Chondrocyte (in vitro differentiated cells): Measurements from ENCODE around the gene SPR. TPM values are rescaled to one million over a fixed set of nuclear protein-coding genes. Genes with fewer than 3 reads are reported as not detected.

Experiments
- DNase-seq: peaks from one replicate; pipeline ENCODE4 v3.0.0; 2021; ENCODE audit warnings: mixed read lengths, low spot score
- H3K27ac Mint-ChIP-seq: one replicate; pipeline ENCODE4 v1.8.0; 2021; ENCODE audit warnings: mild to moderate bottlenecking, moderate library complexity, mixed read lengths; ENCODE audit not compliant: unreplicated experiment
- H3K27me3 Mint-ChIP-seq: 2 replicates; pipeline ENCODE4 v1.8.0; 2021; ENCODE audit warnings: low read depth, mixed read lengths
- H3K36me3 Mint-ChIP-seq: 2 replicates; pipeline ENCODE4 v1.8.0; 2021; ENCODE audit warnings: low read depth, mixed read lengths
- H3K4me1 Mint-ChIP-seq: 2 replicates; pipeline ENCODE4 v1.8.0; 2021; ENCODE audit warnings: low read depth, mild to moderate bottlenecking, mixed read lengths
- H3K4me3 Mint-ChIP-seq: one replicate; pipeline ENCODE4 v1.8.0; 2021; ENCODE audit warnings: mild to moderate bottlenecking, moderate library complexity, mixed read lengths; ENCODE audit not compliant: unreplicated experiment
- H3K9me3 Mint-ChIP-seq: 2 replicates; pipeline ENCODE4 v1.8.0; 2021; ENCODE audit warnings: low read depth, mixed read lengths
- total RNA-seq: library from RNA; stranded (reverse); gene quantifications from 3 replicates; pipeline ENCODE4 v1.2.1, GENCODE V29; 2021
- TF ChIP-seq, protein P1 (sequence below): fragments of 200-600 bp; sonication (generic); IDR thresholded peaks from 2 replicates; pipeline ENCODE4 v1.5.0; 2021; ENCODE audit warnings: antibody characterized with exemption, mild to moderate bottlenecking, moderate library complexity

Gene SPR
- total RNA-seq, 1 donor from 2014 or later = 13.5 TPM

DNA sequence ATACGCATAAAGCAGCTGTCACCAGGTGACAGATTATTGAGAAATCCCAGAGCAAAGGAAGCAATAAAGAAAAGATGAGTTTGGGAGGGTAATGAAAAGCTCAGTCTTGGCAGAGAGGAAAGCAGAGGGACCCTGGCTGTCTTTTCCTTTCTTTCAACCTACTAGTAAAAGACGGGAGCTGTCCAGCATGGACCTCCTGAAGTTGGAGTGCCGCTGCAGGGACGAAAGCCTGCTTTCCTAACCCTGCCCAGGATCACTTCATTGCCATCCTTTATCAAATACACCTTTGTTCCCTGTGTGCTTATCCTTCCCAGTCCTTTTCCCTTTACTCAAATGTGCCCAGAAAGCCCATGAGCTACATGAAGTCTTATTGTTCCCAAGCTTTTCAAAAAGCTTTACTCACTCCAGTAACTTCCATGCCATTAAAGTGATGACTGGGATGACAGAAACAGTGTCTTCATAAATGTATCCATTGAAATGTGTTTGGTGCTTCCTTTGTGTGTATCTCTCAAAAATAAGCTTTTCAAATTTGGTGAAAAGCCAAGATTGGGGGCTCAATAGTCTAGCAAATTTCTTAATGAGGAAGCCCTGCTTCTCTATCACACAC, 3.7 kb upstream of the SPR start:
- TF ChIP-seq, protein P1, sequence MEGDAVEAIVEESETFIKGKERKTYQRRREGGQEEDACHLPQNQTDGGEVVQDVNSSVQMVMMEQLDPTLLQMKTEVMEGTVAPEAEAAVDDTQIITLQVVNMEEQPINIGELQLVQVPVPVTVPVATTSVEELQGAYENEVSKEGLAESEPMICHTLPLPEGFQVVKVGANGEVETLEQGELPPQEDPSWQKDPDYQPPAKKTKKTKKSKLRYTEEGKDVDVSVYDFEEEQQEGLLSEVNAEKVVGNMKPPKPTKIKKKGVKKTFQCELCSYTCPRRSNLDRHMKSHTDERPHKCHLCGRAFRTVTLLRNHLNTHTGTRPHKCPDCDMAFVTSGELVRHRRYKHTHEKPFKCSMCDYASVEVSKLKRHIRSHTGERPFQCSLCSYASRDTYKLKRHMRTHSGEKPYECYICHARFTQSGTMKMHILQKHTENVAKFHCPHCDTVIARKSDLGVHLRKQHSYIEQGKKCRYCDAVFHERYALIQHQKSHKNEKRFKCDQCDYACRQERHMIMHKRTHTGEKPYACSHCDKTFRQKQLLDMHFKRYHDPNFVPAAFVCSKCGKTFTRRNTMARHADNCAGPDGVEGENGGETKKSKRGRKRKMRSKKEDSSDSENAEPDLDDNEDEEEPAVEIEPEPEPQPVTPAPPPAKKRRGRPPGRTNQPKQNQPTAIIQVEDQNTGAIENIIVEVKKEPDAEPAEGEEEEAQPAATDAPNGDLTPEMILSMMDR = no peak
- peaks cover 8% of the 10 kb centered on the region for H3K4me1 Mint-ChIP-seq
- no peak overlapping the region for H3K4me3 Mint-ChIP-seq
- no peaks in the 10 kb centered on the region for H3K36me3 Mint-ChIP-seq
- no peaks in the 10 kb centered on the region for H3K9me3 Mint-ChIP-seq
- no peak overlapping the region for H3K27ac Mint-ChIP-seq
- peaks cover 17% of the 10 kb centered on the region for H3K27me3 Mint-ChIP-seq
- DNase-seq = no peak

DNA sequence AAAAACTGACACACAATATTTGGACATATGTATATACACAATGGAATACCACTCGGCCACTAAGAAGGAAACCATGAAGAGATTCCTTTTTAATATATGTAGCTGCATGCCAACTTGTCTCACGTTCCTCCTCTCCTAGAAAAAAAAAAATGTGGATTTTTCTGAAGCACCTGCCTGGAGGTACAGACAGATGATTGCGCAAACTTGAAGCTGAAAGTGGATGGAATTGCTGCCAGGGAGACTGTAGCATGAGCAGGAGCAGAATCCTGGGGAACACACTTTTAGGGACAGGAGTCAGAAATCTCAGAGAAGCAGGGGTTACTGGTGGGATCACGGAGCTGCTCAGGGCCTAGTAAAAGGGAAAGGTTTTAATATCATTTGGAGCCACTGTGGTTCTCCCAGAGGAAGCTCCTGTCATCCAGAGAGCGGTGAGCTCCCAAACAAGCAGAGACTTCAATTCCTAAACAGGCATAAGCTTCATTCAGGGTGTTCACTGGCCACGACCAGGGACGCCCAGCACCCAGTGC, 640 bp upstream of the SPR start:
- H3K36me3 Mint-ChIP-seq = peaks cover 4% of the 10 kb centered on the region
- no peak for DNase-seq
- H3K4me3 Mint-ChIP-seq = peak overlapping the region; percentile 74
- peaks cover 8% of the 10 kb centered on the region for H3K4me1 Mint-ChIP-seq
- H3K27ac Mint-ChIP-seq = no peak overlapping the region
- H3K9me3 Mint-ChIP-seq = no peaks in the 10 kb centered on the region
- TF ChIP-seq, protein P1 = no peak
- H3K27me3 Mint-ChIP-seq = peaks cover 5% of the 10 kb centered on the region

DNA sequence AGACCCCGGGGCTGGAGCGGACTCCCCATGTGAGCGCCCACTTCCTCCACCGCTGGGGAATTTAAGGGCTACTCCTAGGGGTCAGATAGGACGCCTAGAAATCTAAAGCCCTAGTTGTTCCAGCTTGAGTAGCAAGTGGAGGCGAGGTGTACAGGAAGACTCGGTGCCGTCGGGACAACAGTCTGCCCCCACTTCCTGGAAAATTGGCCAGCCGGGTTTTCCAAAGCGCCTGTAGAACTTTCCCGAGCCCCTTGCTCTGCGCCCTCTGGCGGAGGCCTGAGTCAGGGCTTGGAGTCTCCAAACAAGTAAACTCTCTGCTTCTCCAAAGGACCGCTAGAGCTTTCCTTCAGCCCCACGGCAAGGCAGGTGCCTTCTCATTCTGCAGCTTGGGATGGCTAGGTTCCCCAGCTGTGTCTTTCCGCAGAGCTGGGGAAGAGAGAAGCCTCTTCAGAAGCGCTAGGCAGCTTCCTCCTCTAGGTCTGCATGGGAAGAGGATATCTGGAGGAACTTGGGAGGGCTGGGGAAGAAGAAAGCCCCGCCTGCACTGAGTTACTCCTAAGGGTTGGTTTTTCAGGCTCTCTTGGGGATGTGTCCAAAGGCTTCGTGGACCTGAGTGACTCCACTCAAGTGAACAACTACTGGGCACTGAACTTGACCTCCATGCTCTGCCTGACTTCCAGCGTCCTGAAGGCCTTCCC, 681 bp downstream of the SPR start:
- peaks cover 2% of the 10 kb centered on the region for H3K27me3 Mint-ChIP-seq
- DNase-seq = no peak
- H3K9me3 Mint-ChIP-seq = no peaks in the 10 kb centered on the region

DNA sequence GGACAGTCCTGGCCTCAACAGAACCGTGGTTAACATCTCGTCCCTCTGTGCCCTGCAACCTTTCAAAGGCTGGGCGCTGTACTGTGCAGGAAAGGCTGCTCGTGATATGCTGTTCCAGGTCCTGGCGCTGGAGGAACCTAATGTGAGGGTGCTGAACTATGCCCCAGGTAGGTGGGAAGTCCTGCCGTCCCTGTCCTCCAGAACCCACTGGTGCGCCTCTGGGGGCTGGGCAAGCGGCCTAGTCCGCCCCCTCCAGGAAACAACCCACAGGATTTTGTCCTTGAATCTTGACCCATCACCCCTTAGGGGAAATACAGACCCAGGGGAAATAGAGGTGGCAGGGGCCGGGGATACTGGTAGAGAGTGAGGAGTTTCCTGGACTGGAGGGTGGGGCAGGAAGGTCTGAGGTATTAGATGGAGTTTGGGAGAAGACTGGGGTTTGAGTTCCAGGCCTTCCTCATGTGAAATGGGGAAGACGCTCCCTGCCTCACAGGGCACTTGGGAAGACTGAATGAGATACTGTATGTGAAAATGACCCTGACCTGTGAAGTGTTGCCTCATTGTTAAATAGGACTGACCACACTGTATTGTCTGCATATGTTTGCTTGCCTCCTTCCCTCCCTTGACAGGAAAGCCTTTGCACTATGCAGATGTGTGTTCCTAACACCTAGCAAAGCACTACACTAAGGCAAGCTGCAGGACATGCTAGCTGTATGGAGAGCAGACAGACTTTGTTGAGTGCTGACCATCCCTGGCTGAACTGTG, 1.4 kb downstream of the SPR start:
- Mint-ChIP-seq H3K9me3 (no peaks in the 10 kb centered on the region), H3K4me1 (peaks cover 8% of the 10 kb centered on the region), H3K4me3 (no peak overlapping the region), H3K27ac (no peak overlapping the region), H3K36me3 (peaks cover 5% of the 10 kb centered on the region), H3K27me3 (no peaks in the 10 kb centered on the region)
- TF ChIP-seq, protein P1 = no peak
- no peak for DNase-seq

More for the DNA sequence above, 681 bp downstream of the SPR start:
- H3K4me3 Mint-ChIP-seq = peak overlapping the region; percentile 70
- peaks cover 5% of the 10 kb centered on the region for H3K36me3 Mint-ChIP-seq
- peaks cover 8% of the 10 kb centered on the region for H3K4me1 Mint-ChIP-seq
- peak overlapping the region; percentile 68 for H3K27ac Mint-ChIP-seq
- TF ChIP-seq, protein P1 = peak; percentile 97

DNA sequence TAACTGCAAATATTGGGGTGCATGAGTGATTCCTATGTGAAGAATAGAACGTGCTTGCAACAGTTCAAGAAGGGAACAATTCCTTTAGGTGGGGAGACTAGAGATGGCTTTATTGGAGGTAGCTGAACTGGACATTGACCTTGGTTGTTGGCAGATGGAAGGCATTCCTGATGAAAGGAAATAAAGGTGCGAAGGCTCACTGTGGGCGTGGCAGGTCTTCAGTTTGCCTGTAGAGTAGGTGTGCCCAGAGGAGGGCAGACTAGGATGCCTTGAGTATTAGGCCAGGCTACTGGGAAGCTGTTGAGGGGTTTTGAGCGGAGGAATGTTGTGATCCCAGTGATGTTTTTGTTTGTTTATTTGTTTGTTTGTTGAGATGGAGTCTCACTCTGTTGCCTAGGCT, 2.8 kb downstream of the SPR start:
- Mint-ChIP-seq H3K27me3 (peaks cover 7% of the 10 kb centered on the region), H3K9me3 (no peaks in the 10 kb centered on the region), H3K4me1 (peaks cover 8% of the 10 kb centered on the region), H3K36me3 (peaks cover 5% of the 10 kb centered on the region), H3K4me3 (no peak overlapping the region), H3K27ac (no peak overlapping the region)
- TF ChIP-seq, protein P1 = no peak
- DNase-seq = no peak
